SKM-1 treated with dmso at 0.1 percent for 144 hours (cell line): ENCODE results near the gene RPS18.

Source experiments
- DNase-seq: peaks from one replicate; lab custom pipeline; 2025; ENCODE audit not compliant: unreplicated experiment; lab: John Stamatoyannopoulos, UW

The RPS18 gene

GRCh38 chr6:33289784-33290315, 18.0 kb downstream of the RPS18 start:
- DNase-seq: no peak

GRCh38 chr6:33290459-33290858, 18.6 kb downstream of the RPS18 start:
- no peak for DNase-seq

- no peak for DNase-seq
Measured at GRCh38 chr6:33292996-33293682, 21.3 kb downstream of the RPS18 start.

GRCh38 chr6:33294086-33294823, 22.4 kb downstream of the RPS18 start:
- DNase-seq: no peak

- no peak for DNase-seq
Measured at GRCh38 chr6:33295621-33296369, 23.9 kb downstream of the RPS18 start.

- no peak for DNase-seq
Measured at GRCh38 chr6:33296797-33297405, 25.0 kb downstream of the RPS18 start.

GRCh38 chr6:33297406-33297955, 25.6 kb downstream of the RPS18 start:
- no peak for DNase-seq

GRCh38 chr6:33297956-33298772, 26.3 kb downstream of the RPS18 start:
- DNase-seq: peak; percentile 58

GRCh38 chr6:33298773-33299236, 26.9 kb downstream of the RPS18 start, which contains the start of gene RGL2:
Gene RGL2, minus strand, starts transcription at chr6:33298942. Its CDS starts 332 bp downstream, at chr6:33298610.
- DNase-seq: peak; percentile 76

GRCh38 chr6:33299237-33299944, 27.5 kb downstream of the RPS18 start:
- DNase-seq: peak; percentile 82

GRCh38 chr6:33301877-33302276, 30.0 kb downstream of the RPS18 start:
- no peak for DNase-seq

GRCh38 chr6:33304216-33304615, 32.3 kb downstream of the RPS18 start:
- no peak for DNase-seq

GRCh38 chr6:33305052-33305451, 33.2 kb downstream of the RPS18 start:
- no peak for DNase-seq

- DNase-seq: no peak
Measured at GRCh38 chr6:33306356-33306755, 34.5 kb downstream of the RPS18 start.

GRCh38 chr6:33312361-33313104, 40.7 kb downstream of the RPS18 start:
- DNase-seq: no peak

- peak; percentile 42 for DNase-seq
Measured at GRCh38 chr6:33313105-33313708, 41.3 kb downstream of the RPS18 start.

GRCh38 chr6:33313709-33314514, 42.0 kb downstream of the RPS18 start, which contains the start of gene TAPBP:
Gene TAPBP, minus strand, starts transcription at chr6:33314078. Its CDS starts 37 bp downstream, at chr6:33314041.
- peak; percentile 25 for DNase-seq
